Urinary bladder (tissue), 4 donors: Measurements from ENCODE around the gene KIF26A. TPM values are rescaled to one million over a fixed set of nuclear protein-coding genes. Genes with fewer than 3 reads are reported as not detected.

ENCODE experiments used
- DNase-seq: peaks from one replicate; pipeline ENCODE4 v3.0.0-alpha.2; 2015; ENCODE audit errors: extremely low spot score
- H3K27ac ChIP-seq: one replicate; pipeline ENCODE4 v1.5.1; 2013; ENCODE audit warnings: low read depth, mild to moderate bottlenecking, moderate library complexity
- H3K36me3 ChIP-seq: one replicate; pipeline ENCODE4 v1.6.1; 2013; ENCODE audit warnings: mild to moderate bottlenecking, moderate library complexity; ENCODE audit not compliant: insufficient read depth
- H3K4me1 ChIP-seq: one replicate; pipeline ENCODE4 v1.6.1; 2013; ENCODE audit warnings: mild to moderate bottlenecking, moderate library complexity; ENCODE audit not compliant: insufficient read depth
- H3K4me3 ChIP-seq: one replicate; pipeline ENCODE4 v1.5.1; 2013; ENCODE audit warnings: low read depth, low read length
- WGBS: extraction: QIAGEN DNeasy Blood & Tissue Kit; methylation state at CpG from one replicate; pipeline ENCODE4 v1.1.7; 2013; 5-methylcytosine and 5-hydroxymethylcytosine counted together
- polyA plus RNA-seq: library from polyadenylated mRNA; stranded (reverse); fragments of 200-250 nt; gene quantifications from one replicate; pipeline ENCODE4 v1.2.3, GENCODE V29; 2013
- total RNA-seq: library from RNA; depleted of rRNA; stranded (reverse); fragments of >200 nt; gene quantifications from one replicate; pipeline ENCODE4 v1.2.3, GENCODE V29; 2014
- donor health status: healthy with polysubstance abuse.
- donor health status: healthy.

Gene KIF26A
- total and polyA plus RNA-seq, 2 donors, result 5.7 to 8.5 TPM

GRCh38 chr14:104112609-104113571 is 25.5 kb upstream of the KIF26A start:
- Histone ChIP-seq H3K36me3 (no peaks in the 10 kb centered on the region), H3K4me3 (no peak overlapping the region), H3K4me1 (no peaks in the 10 kb centered on the region), H3K27ac (no peak overlapping the region)
- WGBS, result 72% methylated on average over 17 of the region's 17 CpGs
- DNase-seq, result no peak

GRCh38 chr14:104113631-104114420 is 24.6 kb upstream of the KIF26A start:
- Histone ChIP-seq H3K4me3 (no peak overlapping the region), H3K27ac (no peak overlapping the region), H3K36me3 (no peaks in the 10 kb centered on the region), H3K4me1 (no peaks in the 10 kb centered on the region)
- 70% methylated on average over 23 of the region's 23 CpGs for WGBS
- DNase-seq, result no peak

GRCh38 chr14:104114421-104115130 is 23.8 kb upstream of the KIF26A start:
- 82% methylated on average over 26 of the region's 26 CpGs for WGBS
- DNase-seq, result no peak
- no peaks in the 10 kb centered on the region for H3K4me1 ChIP-seq
- no peak overlapping the region for H3K4me3 ChIP-seq
- no peaks in the 10 kb centered on the region for H3K36me3 ChIP-seq
- no peak overlapping the region for H3K27ac ChIP-seq

GRCh38 chr14:104115131-104115600 is 23.2 kb upstream of the KIF26A start:
- no peak for DNase-seq
- H3K27ac ChIP-seq, result no peak overlapping the region
- no peak overlapping the region for H3K4me3 ChIP-seq
- no peaks in the 10 kb centered on the region for H3K36me3 ChIP-seq
- 85% methylated on average over 11 of the region's 11 CpGs for WGBS
- H3K4me1 ChIP-seq, result no peaks in the 10 kb centered on the region

- no peak overlapping the region for H3K27ac ChIP-seq
- no peaks in the 10 kb centered on the region for H3K36me3 ChIP-seq
- no peak for DNase-seq
- H3K4me1 ChIP-seq, result no peaks in the 10 kb centered on the region
- no peak overlapping the region for H3K4me3 ChIP-seq
- 87% methylated on average over 9 of the region's 9 CpGs for WGBS
These were observed 22.6 kb upstream of the KIF26A start for GRCh38 chr14:104115691-104116287.

GRCh38 chr14:104116288-104116755 is 22.1 kb upstream of the KIF26A start:
- Histone ChIP-seq H3K36me3 (no peaks in the 10 kb centered on the region), H3K27ac (peak overlapping the region; percentile 1), H3K4me1 (no peaks in the 10 kb centered on the region), H3K4me3 (peak overlapping the region; percentile 42)
- no peak for DNase-seq
- 15% methylated on average over 19 of the region's 19 CpGs for WGBS

GRCh38 chr14:104116756-104117340 is 21.5 kb upstream of the KIF26A start:
- under 1% methylated on average over 83 of the region's 83 CpGs for WGBS
- H3K36me3 ChIP-seq, result no peaks in the 10 kb centered on the region
- H3K27ac ChIP-seq, result peak overlapping the region; percentile 47
- H3K4me1 ChIP-seq, result no peaks in the 10 kb centered on the region
- H3K4me3 ChIP-seq, result peak overlapping the region; percentile 42
- no peak for DNase-seq

GRCh38 chr14:104117341-104118005 is 20.9 kb upstream of the KIF26A start:
- peak overlapping the region; percentile 42 for H3K4me3 ChIP-seq
- no peak for DNase-seq
- peak overlapping the region; percentile 47 for H3K27ac ChIP-seq
- 5% methylated on average over 71 of the region's 71 CpGs for WGBS
- H3K36me3 ChIP-seq, result no peaks in the 10 kb centered on the region
- H3K4me1 ChIP-seq, result no peaks in the 10 kb centered on the region

GRCh38 chr14:104118006-104118844 is 20.2 kb upstream of the KIF26A start:
- 66% methylated on average over 30 of the region's 30 CpGs for WGBS
- no peaks in the 10 kb centered on the region for H3K36me3 ChIP-seq
- no peak for DNase-seq
- no peak overlapping the region for H3K27ac ChIP-seq
- H3K4me1 ChIP-seq, result no peaks in the 10 kb centered on the region
- H3K4me3 ChIP-seq, result peak overlapping the region; percentile 1

- Histone ChIP-seq H3K4me3 (no peak overlapping the region), H3K36me3 (no peaks in the 10 kb centered on the region), H3K27ac (no peak overlapping the region), H3K4me1 (no peaks in the 10 kb centered on the region)
- WGBS, result 65% methylated on average over 3 of the region's 3 CpGs
- no peak for DNase-seq
These were observed 19.3 kb upstream of the KIF26A start for GRCh38 chr14:104119119-104119487.

- Histone ChIP-seq H3K4me3 (no peak overlapping the region), H3K36me3 (no peaks in the 10 kb centered on the region), H3K27ac (no peak overlapping the region), H3K4me1 (no peaks in the 10 kb centered on the region)
- WGBS, result 71% methylated on average over 18 of the region's 18 CpGs
- no peak for DNase-seq
These were observed 18.7 kb upstream of the KIF26A start for GRCh38 chr14:104119488-104120251.
